Measurements from ENCODE around the gene CPA4. TPM values are rescaled to one million over a fixed set of nuclear protein-coding genes. Genes with fewer than 3 reads are reported as not detected.

Gene CPA4
- total RNA-seq, 1 donor from 2014 or later = 10.3 TPM

GRCh38 chr7:130332259-130333053, 39.5 kb downstream of the CPA4 start:
- no peak for DNase-seq (ENCODE audit: low spot score)
- H3K4me3 Mint-ChIP-seq (ENCODE audit: unreplicated experiment) = no peak overlapping the region
- H3K36me3 Mint-ChIP-seq (ENCODE audit: low read depth) = no peaks in the 10 kb centered on the region
- H3K27ac Mint-ChIP-seq (ENCODE audit: unreplicated experiment) = no peak overlapping the region
- H3K4me1 Mint-ChIP-seq (ENCODE audit: low read depth) = peaks cover 11% of the 10 kb centered on the region
- TF ChIP-seq CTCF (IDR thresholded peaks at IDR 0.05) = no peak
- no peaks in the 10 kb centered on the region for H3K27me3 Mint-ChIP-seq (ENCODE audit: low read depth)
- H3K9me3 Mint-ChIP-seq (ENCODE audit: low read depth) = no peaks in the 10 kb centered on the region

- no peak overlapping the region for H3K27ac Mint-ChIP-seq (ENCODE audit: unreplicated experiment)
- no peaks in the 10 kb centered on the region for H3K27me3 Mint-ChIP-seq (ENCODE audit: low read depth)
- H3K4me3 Mint-ChIP-seq (ENCODE audit: unreplicated experiment) = no peak overlapping the region
- H3K9me3 Mint-ChIP-seq (ENCODE audit: low read depth) = no peaks in the 10 kb centered on the region
- H3K36me3 Mint-ChIP-seq (ENCODE audit: low read depth) = no peaks in the 10 kb centered on the region
- TF ChIP-seq CTCF (IDR thresholded peaks at IDR 0.05) = no peak
- peaks cover 11% of the 10 kb centered on the region for H3K4me1 Mint-ChIP-seq (ENCODE audit: low read depth)
- DNase-seq (ENCODE audit: low spot score) = no peak
These were observed 40.9 kb downstream of the CPA4 start for GRCh38 chr7:130333832-130334231.

GRCh38 chr7:130334274-130334673, 41.3 kb downstream of the CPA4 start:
- Mint-ChIP-seq H3K36me3 (ENCODE audit: low read depth) (no peaks in the 10 kb centered on the region), H3K4me1 (ENCODE audit: low read depth) (peaks cover 11% of the 10 kb centered on the region), H3K9me3 (ENCODE audit: low read depth) (no peaks in the 10 kb centered on the region), H3K4me3 (ENCODE audit: unreplicated experiment) (no peak overlapping the region), H3K27ac (ENCODE audit: unreplicated experiment) (peak overlapping the region; percentile 55), H3K27me3 (ENCODE audit: low read depth) (no peaks in the 10 kb centered on the region)
- no peak for TF ChIP-seq CTCF (IDR thresholded peaks at IDR 0.05)
- DNase-seq (ENCODE audit: low spot score) = no peak

GRCh38 chr7:130337410-130337971, 44.5 kb downstream of the CPA4 start:
- Mint-ChIP-seq H3K4me1 (ENCODE audit: low read depth) (peaks cover 11% of the 10 kb centered on the region), H3K27me3 (ENCODE audit: low read depth) (no peaks in the 10 kb centered on the region), H3K27ac (ENCODE audit: unreplicated experiment) (no peak overlapping the region), H3K9me3 (ENCODE audit: low read depth) (no peaks in the 10 kb centered on the region), H3K4me3 (ENCODE audit: unreplicated experiment) (no peak overlapping the region), H3K36me3 (ENCODE audit: low read depth) (no peaks in the 10 kb centered on the region)
- no peak for TF ChIP-seq CTCF (IDR thresholded peaks at IDR 0.05)
- no peak for DNase-seq (ENCODE audit: low spot score)

GRCh38 chr7:130338233-130338632, 45.3 kb downstream of the CPA4 start:
- H3K9me3 Mint-ChIP-seq (ENCODE audit: low read depth) = no peaks in the 10 kb centered on the region
- H3K27ac Mint-ChIP-seq (ENCODE audit: unreplicated experiment) = no peak overlapping the region
- no peak overlapping the region for H3K4me3 Mint-ChIP-seq (ENCODE audit: unreplicated experiment)
- no peak for DNase-seq (ENCODE audit: low spot score)
- H3K36me3 Mint-ChIP-seq (ENCODE audit: low read depth) = no peaks in the 10 kb centered on the region
- no peak for TF ChIP-seq CTCF (IDR thresholded peaks at IDR 0.05)
- no peaks in the 10 kb centered on the region for H3K27me3 Mint-ChIP-seq (ENCODE audit: low read depth)
- peaks cover 11% of the 10 kb centered on the region for H3K4me1 Mint-ChIP-seq (ENCODE audit: low read depth)
